Measurements from ENCODE around the gene SALL3.
"Not testable (repeated sequence)": the region's sequence is repeated elsewhere in the genome, so short reads cannot be mapped to it uniquely, and the experiment has no call there.

The SALL3 gene

GRCh38 chr18:78955051-78955450 lies 24.6 kb upstream of the SALL3 start:
- H3K9me3 ChIP-seq (ENCODE audit: low read depth, low read length): no peaks in the 10 kb centered on the region
- no peak overlapping the region for H3K9ac ChIP-seq (ENCODE audit: insufficient read length)
- TF ChIP-seq FOXP2 (optimal IDR thresholded peaks at IDR 0.05; ENCODE audit: control extremely low read depth, extremely low read length, insufficient read depth): no peak
- no peak for TF ChIP-seq EZH2 (IDR thresholded peaks at IDR 0.05)
- no peak for TF ChIP-seq POLR2AphosphoS5 (IDR thresholded peaks at IDR 0.05; ENCODE audit: borderline replicate concordance, low read depth, low read length)
- H3K36me3 ChIP-seq (ENCODE audit: insufficient read depth, low read length): no peaks in the 10 kb centered on the region
- no peak for DNase-seq (ENCODE audit: low read depth, low spot score)
- H3K4me3 ChIP-seq: no peak overlapping the region
- no peak overlapping the region for H3K27ac ChIP-seq

- no peaks in the 10 kb centered on the region for H3K9me3 ChIP-seq (ENCODE audit: low read depth, low read length)
- TF ChIP-seq EZH2 (IDR thresholded peaks at IDR 0.05) (no peak), FOXP2 (optimal IDR thresholded peaks at IDR 0.05; ENCODE audit: control extremely low read depth, extremely low read length, insufficient read depth) (no peak), POLR2AphosphoS5 (IDR thresholded peaks at IDR 0.05; ENCODE audit: borderline replicate concordance, low read depth, low read length) (no peak)
- H3K36me3 ChIP-seq (ENCODE audit: insufficient read depth, low read length): no peaks in the 10 kb centered on the region
- H3K9ac ChIP-seq (ENCODE audit: insufficient read length): no peak overlapping the region
- H3K27ac ChIP-seq: no peak overlapping the region
- H3K4me3 ChIP-seq: no peak overlapping the region
- DNase-seq (ENCODE audit: low read depth, low spot score): no peak
These were observed 22.5 kb upstream of the SALL3 start for GRCh38 chr18:78957140-78957539.

GRCh38 chr18:78960709-78961108 lies 18.9 kb upstream of the SALL3 start:
- DNase-seq (ENCODE audit: low read depth, low spot score): no peak
- TF ChIP-seq FOXP2 (optimal IDR thresholded peaks at IDR 0.05; ENCODE audit: control extremely low read depth, extremely low read length, insufficient read depth) (no peak), POLR2AphosphoS5 (IDR thresholded peaks at IDR 0.05; ENCODE audit: borderline replicate concordance, low read depth, low read length) (no peak), EZH2 (IDR thresholded peaks at IDR 0.05) (no peak)
- Histone ChIP-seq H3K27ac (no peak overlapping the region), H3K9ac (ENCODE audit: insufficient read length) (no peak overlapping the region), H3K36me3 (ENCODE audit: insufficient read depth, low read length) (no peaks in the 10 kb centered on the region), H3K9me3 (ENCODE audit: low read depth, low read length) (no peaks in the 10 kb centered on the region), H3K4me3 (no peak overlapping the region)

GRCh38 chr18:78962098-78962497 lies 17.5 kb upstream of the SALL3 start:
- no peaks in the 10 kb centered on the region for H3K9me3 ChIP-seq (ENCODE audit: low read depth, low read length)
- H3K27ac ChIP-seq: no peak overlapping the region
- H3K36me3 ChIP-seq (ENCODE audit: insufficient read depth, low read length): no peaks in the 10 kb centered on the region
- TF ChIP-seq EZH2 (IDR thresholded peaks at IDR 0.05) (no peak), FOXP2 (optimal IDR thresholded peaks at IDR 0.05; ENCODE audit: control extremely low read depth, extremely low read length, insufficient read depth) (no peak), POLR2AphosphoS5 (IDR thresholded peaks at IDR 0.05; ENCODE audit: borderline replicate concordance, low read depth, low read length) (no peak)
- DNase-seq (ENCODE audit: low read depth, low spot score): no peak
- no peak overlapping the region for H3K4me3 ChIP-seq
- no peak overlapping the region for H3K9ac ChIP-seq (ENCODE audit: insufficient read length)

- DNase-seq (ENCODE audit: low read depth, low spot score); H3K4me3 ChIP-seq; H3K36me3 ChIP-seq (ENCODE audit: insufficient read depth, low read length); H3K9ac ChIP-seq (ENCODE audit: insufficient read length); H3K27ac ChIP-seq; H3K9me3 ChIP-seq (ENCODE audit: low read depth, low read length): not testable (repeated sequence)
These were observed 14.9 kb upstream of the SALL3 start for GRCh38 chr18:78964727-78965126.

GRCh38 chr18:78965260-78965659 lies 14.4 kb upstream of the SALL3 start:
- H3K4me3 ChIP-seq: no peak overlapping the region
- H3K9me3 ChIP-seq (ENCODE audit: low read depth, low read length): no peaks in the 10 kb centered on the region
- no peaks in the 10 kb centered on the region for H3K36me3 ChIP-seq (ENCODE audit: insufficient read depth, low read length)
- DNase-seq (ENCODE audit: low read depth, low spot score): no peak
- no peak for TF ChIP-seq FOXP2 (optimal IDR thresholded peaks at IDR 0.05; ENCODE audit: control extremely low read depth, extremely low read length, insufficient read depth)
- no peak for TF ChIP-seq EZH2 (IDR thresholded peaks at IDR 0.05)
- no peak for TF ChIP-seq POLR2AphosphoS5 (IDR thresholded peaks at IDR 0.05; ENCODE audit: borderline replicate concordance, low read depth, low read length)
- no peak overlapping the region for H3K27ac ChIP-seq
- no peak overlapping the region for H3K9ac ChIP-seq (ENCODE audit: insufficient read length)

GRCh38 chr18:78965917-78966792 lies 13.5 kb upstream of the SALL3 start:
- no peaks in the 10 kb centered on the region for H3K36me3 ChIP-seq (ENCODE audit: insufficient read depth, low read length)
- no peak overlapping the region for H3K27ac ChIP-seq
- H3K4me3 ChIP-seq: no peak overlapping the region
- H3K9ac ChIP-seq (ENCODE audit: insufficient read length): no peak overlapping the region
- TF ChIP-seq EZH2 (IDR thresholded peaks at IDR 0.05) (no peak), POLR2AphosphoS5 (IDR thresholded peaks at IDR 0.05; ENCODE audit: borderline replicate concordance, low read depth, low read length) (no peak), FOXP2 (optimal IDR thresholded peaks at IDR 0.05; ENCODE audit: control extremely low read depth, extremely low read length, insufficient read depth) (no peak)
- DNase-seq (ENCODE audit: low read depth, low spot score): no peak
- no peaks in the 10 kb centered on the region for H3K9me3 ChIP-seq (ENCODE audit: low read depth, low read length)

GRCh38 chr18:78966793-78967106 lies 12.9 kb upstream of the SALL3 start:
- no peak overlapping the region for H3K9ac ChIP-seq (ENCODE audit: insufficient read length)
- TF ChIP-seq FOXP2 (optimal IDR thresholded peaks at IDR 0.05; ENCODE audit: control extremely low read depth, extremely low read length, insufficient read depth) (no peak), POLR2AphosphoS5 (IDR thresholded peaks at IDR 0.05; ENCODE audit: borderline replicate concordance, low read depth, low read length) (no peak), EZH2 (IDR thresholded peaks at IDR 0.05) (no peak)
- H3K36me3 ChIP-seq (ENCODE audit: insufficient read depth, low read length): no peaks in the 10 kb centered on the region
- H3K9me3 ChIP-seq (ENCODE audit: low read depth, low read length): no peaks in the 10 kb centered on the region
- no peak overlapping the region for H3K27ac ChIP-seq
- no peak overlapping the region for H3K4me3 ChIP-seq
- no peak for DNase-seq (ENCODE audit: low read depth, low spot score)

- no peak overlapping the region for H3K27ac ChIP-seq
- DNase-seq (ENCODE audit: low read depth, low spot score): no peak
- TF ChIP-seq FOXP2 (optimal IDR thresholded peaks at IDR 0.05; ENCODE audit: control extremely low read depth, extremely low read length, insufficient read depth): no peak
- TF ChIP-seq POLR2AphosphoS5 (IDR thresholded peaks at IDR 0.05; ENCODE audit: borderline replicate concordance, low read depth, low read length): no peak
- TF ChIP-seq EZH2 (IDR thresholded peaks at IDR 0.05): no peak
- no peaks in the 10 kb centered on the region for H3K36me3 ChIP-seq (ENCODE audit: insufficient read depth, low read length)
- H3K9me3 ChIP-seq (ENCODE audit: low read depth, low read length): no peaks in the 10 kb centered on the region
- H3K9ac ChIP-seq (ENCODE audit: insufficient read length): no peak overlapping the region
- no peak overlapping the region for H3K4me3 ChIP-seq
These were observed 11.9 kb upstream of the SALL3 start for GRCh38 chr18:78967692-78968091.

Data from SK-N-MC (cell line).